Measurements from ENCODE around the gene FIZ1.
"Not testable (repeated sequence)": the region's sequence is repeated elsewhere in the genome, so short reads cannot be mapped to it uniquely, and the experiment has no call there.

Gene FIZ1

DNA sequence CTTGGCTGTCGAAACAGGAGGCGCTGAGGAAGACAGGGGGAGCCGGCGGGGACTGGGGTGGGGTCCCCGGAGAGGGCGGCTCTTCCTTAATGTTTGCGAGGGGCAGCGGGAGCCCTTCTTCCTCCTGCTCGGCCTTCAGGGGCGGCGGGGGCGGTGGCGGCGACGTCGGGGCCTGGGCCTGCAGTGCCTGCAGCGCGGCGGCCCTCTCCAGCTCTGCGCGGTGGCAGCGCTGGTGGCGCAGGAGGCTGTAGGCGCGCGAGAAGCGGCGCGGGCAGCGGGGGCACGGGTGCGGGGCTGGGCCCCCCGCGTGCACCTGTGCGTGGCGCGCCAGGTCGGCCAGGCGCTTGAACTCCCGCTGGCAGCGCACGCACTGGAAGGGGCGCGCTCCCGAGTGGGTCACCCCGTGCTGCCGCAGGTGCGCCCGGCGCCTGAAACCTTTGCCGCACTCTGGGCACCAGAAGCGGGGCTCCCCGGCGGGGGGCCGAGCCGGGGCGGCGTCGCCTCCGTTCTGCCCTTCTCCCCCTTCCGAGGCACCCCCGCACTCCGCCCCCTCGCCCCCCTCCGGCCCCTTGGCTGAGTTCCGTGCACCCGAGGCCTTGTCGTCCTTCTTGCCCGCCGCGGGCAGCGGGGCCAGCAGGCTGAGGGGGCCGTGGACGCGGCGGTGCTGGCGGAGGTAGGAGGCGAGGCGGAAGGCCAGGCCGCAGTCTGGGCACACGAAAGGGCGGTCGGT, 21.1 kb downstream of the FIZ1 start:
- no peak for DNase-seq (ENCODE audit: low read depth)
- no peak overlapping the region for H3K4me3 ChIP-seq (ENCODE audit: control insufficient read depth, low read depth, low read length)
- TF ChIP-seq, protein P1, sequence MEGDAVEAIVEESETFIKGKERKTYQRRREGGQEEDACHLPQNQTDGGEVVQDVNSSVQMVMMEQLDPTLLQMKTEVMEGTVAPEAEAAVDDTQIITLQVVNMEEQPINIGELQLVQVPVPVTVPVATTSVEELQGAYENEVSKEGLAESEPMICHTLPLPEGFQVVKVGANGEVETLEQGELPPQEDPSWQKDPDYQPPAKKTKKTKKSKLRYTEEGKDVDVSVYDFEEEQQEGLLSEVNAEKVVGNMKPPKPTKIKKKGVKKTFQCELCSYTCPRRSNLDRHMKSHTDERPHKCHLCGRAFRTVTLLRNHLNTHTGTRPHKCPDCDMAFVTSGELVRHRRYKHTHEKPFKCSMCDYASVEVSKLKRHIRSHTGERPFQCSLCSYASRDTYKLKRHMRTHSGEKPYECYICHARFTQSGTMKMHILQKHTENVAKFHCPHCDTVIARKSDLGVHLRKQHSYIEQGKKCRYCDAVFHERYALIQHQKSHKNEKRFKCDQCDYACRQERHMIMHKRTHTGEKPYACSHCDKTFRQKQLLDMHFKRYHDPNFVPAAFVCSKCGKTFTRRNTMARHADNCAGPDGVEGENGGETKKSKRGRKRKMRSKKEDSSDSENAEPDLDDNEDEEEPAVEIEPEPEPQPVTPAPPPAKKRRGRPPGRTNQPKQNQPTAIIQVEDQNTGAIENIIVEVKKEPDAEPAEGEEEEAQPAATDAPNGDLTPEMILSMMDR (conservative IDR thresholded peaks at IDR 0.05; ENCODE audit: control insufficient read depth, insufficient read depth, low read depth, low read length) = no peak

DNA sequence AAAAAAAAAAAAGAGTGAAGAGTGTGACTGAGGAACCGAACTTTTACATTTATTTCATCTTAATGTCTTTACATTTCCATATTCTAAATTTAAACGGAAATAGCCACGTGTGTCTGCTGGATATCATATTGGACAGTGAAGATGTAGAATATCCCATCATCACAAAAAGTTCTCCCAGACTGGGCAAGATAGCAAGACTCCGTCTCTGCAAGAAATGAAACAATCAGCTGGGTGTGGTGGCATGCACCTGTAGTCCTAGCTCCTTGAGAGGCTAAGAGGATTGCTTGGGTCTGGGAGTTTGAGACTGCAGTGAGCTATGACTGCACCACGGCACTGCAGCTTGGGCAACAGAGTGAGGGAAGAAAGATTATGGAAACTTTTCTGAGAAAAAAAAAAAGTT, 22.6 kb downstream of the FIZ1 start:
- DNase-seq (ENCODE audit: low read depth) = no peak
- TF ChIP-seq, protein P1 (conservative IDR thresholded peaks at IDR 0.05; ENCODE audit: control insufficient read depth, insufficient read depth, low read depth, low read length) = no peak
- no peak overlapping the region for H3K4me3 ChIP-seq (ENCODE audit: control insufficient read depth, low read depth, low read length)

DNA sequence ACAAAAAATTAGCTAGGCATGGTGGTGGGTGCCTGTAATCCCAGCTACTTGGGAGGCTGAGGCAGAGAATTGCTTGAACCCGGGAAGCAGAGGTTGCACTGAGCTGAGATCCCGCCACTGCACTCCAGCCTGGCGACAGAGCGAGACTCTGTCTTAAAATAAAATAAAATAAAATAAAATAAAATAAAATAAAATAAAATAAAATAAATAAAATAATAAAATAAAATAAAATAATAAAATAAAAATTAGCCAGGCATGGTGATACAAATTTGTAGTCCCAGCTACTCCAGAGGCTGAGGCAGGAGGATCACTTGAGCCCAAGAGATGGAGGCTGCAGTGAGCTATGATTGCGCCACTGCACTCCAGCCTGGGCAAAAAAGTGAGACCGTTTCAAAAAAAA, 25.4 kb downstream of the FIZ1 start:
- DNase-seq (ENCODE audit: low read depth); H3K4me3 ChIP-seq (ENCODE audit: control insufficient read depth, low read depth, low read length): not testable (repeated sequence)

DNA sequence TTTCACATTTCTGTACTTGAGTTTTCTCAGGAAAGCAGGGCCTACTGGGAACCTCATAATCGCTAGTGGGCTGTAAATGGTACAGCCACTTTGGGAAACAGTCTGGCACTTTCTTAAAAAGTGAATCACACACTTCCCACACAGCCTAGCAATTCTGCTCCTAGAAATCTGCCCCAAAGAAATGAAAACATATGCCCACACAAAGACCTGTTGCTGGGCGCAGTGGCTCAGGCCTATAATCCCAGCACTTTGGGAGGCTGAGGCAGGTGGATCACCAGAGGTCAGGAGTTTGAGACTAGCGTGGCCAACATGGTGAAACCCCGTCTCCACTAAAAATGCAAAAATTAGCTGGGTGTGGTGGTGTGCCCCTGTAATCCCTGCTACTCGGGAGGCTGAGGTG, 29.8 kb downstream of the FIZ1 start:
- H3K4me3 ChIP-seq (ENCODE audit: control insufficient read depth, low read depth, low read length); DNase-seq (ENCODE audit: low read depth): not testable (repeated sequence)

DNA sequence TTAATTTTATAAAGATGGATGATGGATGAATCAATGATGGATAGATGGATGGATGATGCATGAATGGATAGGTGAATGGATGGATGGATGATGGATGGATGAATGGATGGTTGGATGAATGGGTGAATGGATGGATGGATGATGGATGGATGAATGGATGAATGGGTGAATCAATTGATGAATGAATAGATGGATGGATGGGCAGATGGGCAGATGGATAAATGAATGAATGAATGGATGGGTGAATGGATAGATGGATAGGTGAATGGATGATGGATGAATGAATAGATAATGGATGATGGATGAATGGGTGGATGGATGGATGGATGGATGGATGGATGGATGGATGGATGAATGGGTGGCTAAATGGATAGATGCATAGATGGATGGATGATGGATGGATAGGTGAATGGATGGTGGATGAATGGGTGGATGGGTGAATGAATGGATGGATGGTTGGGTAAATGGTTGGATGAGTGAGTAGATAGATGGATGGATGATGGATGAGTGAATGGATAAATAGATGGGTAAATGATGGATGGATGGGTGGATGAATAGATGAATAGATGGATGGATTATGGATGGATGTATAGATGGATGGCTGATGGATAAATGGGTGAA, 31.5 kb downstream of the FIZ1 start:
- H3K4me3 ChIP-seq (ENCODE audit: control insufficient read depth, low read depth, low read length) = no peak overlapping the region
- TF ChIP-seq, protein P1 (conservative IDR thresholded peaks at IDR 0.05; ENCODE audit: control insufficient read depth, insufficient read depth, low read depth, low read length) = no peak
- no peak for DNase-seq (ENCODE audit: low read depth)

DNA sequence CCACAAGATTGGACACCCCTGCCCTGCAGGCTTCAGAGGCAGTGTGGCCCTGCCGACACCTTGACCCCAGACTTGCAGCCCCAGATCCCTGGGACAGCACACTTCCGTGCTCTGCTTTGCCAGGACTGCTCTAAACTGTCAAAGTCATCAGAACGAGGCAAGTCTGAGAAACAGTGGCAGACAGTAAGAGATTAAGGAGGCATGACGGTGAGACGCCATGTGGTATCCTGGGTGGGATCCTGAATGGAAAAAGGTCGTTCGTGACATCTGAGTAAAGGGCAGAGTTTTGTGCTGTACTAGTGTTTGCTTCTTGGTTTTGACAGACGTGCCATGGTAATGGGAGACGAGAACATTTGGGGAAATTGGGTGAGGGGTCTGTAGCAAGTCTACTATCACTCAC, 32.5 kb downstream of the FIZ1 start:
- DNase-seq (ENCODE audit: low read depth) = no peak
- TF ChIP-seq, protein P1 (conservative IDR thresholded peaks at IDR 0.05; ENCODE audit: control insufficient read depth, insufficient read depth, low read depth, low read length) = no peak
- H3K4me3 ChIP-seq (ENCODE audit: control insufficient read depth, low read depth, low read length) = no peak overlapping the region

DNA sequence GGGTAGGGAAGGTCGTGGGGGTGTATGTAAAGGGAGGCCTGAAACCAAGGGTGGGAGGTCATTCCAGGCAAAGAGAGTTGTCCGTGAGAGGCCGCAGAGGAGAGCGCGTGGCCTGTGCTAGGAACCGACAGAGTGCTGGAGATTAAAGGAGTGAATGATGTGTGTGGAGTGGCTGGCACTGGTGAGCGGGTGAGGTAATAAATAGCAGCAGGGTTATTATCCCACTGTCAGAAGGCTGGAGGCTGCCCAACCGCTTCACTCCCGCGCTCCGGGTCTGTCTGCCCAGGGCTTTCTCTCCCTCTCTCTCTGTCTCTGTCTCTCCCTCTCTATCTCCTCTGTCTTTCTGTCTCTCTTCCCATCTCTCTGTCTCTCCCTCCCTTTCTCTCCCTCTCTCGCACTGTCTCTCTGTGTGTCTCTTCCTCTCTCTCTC, 36.0 kb downstream of the FIZ1 start:
- TF ChIP-seq, protein P1 (conservative IDR thresholded peaks at IDR 0.05; ENCODE audit: control insufficient read depth, insufficient read depth, low read depth, low read length) = no peak
- no peak for DNase-seq (ENCODE audit: low read depth)
- no peak overlapping the region for H3K4me3 ChIP-seq (ENCODE audit: control insufficient read depth, low read depth, low read length)

DNA sequence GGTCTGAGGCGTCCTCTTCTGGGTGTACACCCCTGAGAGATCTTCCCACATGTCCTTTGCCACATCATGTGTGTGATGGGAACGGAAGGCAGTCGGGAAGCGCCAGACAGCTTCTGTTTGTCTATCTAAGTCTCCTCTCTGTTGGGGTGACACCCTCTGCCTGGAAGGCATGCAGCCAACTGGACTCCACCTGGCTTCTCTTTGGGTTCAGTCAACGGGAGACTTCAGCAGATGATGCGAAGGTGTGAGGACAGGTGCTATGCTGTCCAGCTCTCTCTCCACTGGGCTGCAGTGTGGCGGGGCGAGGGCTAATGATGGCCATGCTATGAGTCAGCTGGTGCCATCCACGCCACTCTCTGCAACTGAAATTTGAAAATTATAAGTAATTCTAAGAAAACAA, 39.6 kb downstream of the FIZ1 start:
- H3K4me3 ChIP-seq (ENCODE audit: control insufficient read depth, low read depth, low read length) = no peak overlapping the region
- DNase-seq (ENCODE audit: low read depth) = no peak
- TF ChIP-seq, protein P1 (conservative IDR thresholded peaks at IDR 0.05; ENCODE audit: control insufficient read depth, insufficient read depth, low read depth, low read length) = no peak
